MM.1S (cell line): ENCODE data around the gene ADAM10.

Experiments
- DNase-seq: peaks from one replicate; pipeline ENCODE4 v3.0.0-alpha.2; 2015
- H2AFZ ChIP-seq: fragments of 300-600 bp; sonication (generic); 2 replicates; pipeline ENCODE4 v1.6.0; 2016; ENCODE audit warnings: antibody characterized with exemption, low read length
- H3F3A ChIP-seq: fragments of 300-600 bp; sonication (generic); 2 replicates; pipeline ENCODE4 v1.6.1; 2016; ENCODE audit warnings: mild to moderate bottlenecking, antibody characterized with exemption, low read length, moderate library complexity, mixed read lengths; ENCODE audit not compliant: insufficient read depth
- H3K27ac ChIP-seq: fragments of 300-600 bp; sonication (generic); 2 replicates; pipeline ENCODE4 v1.5.1; 2016; ENCODE audit warnings: mild to moderate bottlenecking, low read length
- H3K27me3 ChIP-seq: fragments of 300-600 bp; sonication (generic); replicated peaks from 2 replicates; pipeline ENCODE4 v1.6.0; 2016; ENCODE audit warnings: low read length; ENCODE audit not compliant: insufficient read depth
- H3K36me3 ChIP-seq: fragments of 300-600 bp; sonication (generic); replicated peaks from 2 replicates; pipeline ENCODE4 v1.6.1; 2016; ENCODE audit warnings: mild to moderate bottlenecking, low read length, mixed read lengths; ENCODE audit not compliant: insufficient read depth
- H3K4me1 ChIP-seq: fragments of 300-600 bp; sonication (generic); 2 replicates; pipeline ENCODE4 v1.6.1; 2016; ENCODE audit warnings: low read length, mixed read lengths
- H3K4me2 ChIP-seq: fragments of 300-600 bp; sonication (generic); 2 replicates; pipeline ENCODE4 v1.6.0; 2016; ENCODE audit warnings: low read depth, low read length
- H3K4me3 ChIP-seq: fragments of 300-600 bp; sonication (generic); 2 replicates; pipeline ENCODE4 v1.5.1; 2016; ENCODE audit warnings: low read length, mixed read lengths
- H3K79me2 ChIP-seq: fragments of 300-600 bp; sonication (generic); 2 replicates; pipeline ENCODE4 v1.6.1; 2016; ENCODE audit warnings: mixed run types, low read length, mixed read lengths
- H3K9ac ChIP-seq: fragments of 300-600 bp; sonication (generic); 2 replicates; pipeline ENCODE4 v1.6.1; 2016; ENCODE audit warnings: low read length, mixed read lengths
- H3K9me2 ChIP-seq: fragments of 300-600 bp; sonication (generic); replicated peaks from 2 replicates; pipeline ENCODE4 v1.6.1; 2016; ENCODE audit warnings: mild to moderate bottlenecking, low read length, mixed read lengths; ENCODE audit not compliant: insufficient read depth
- H3K9me3 ChIP-seq: fragments of 300-600 bp; sonication (generic); replicated peaks from 2 replicates; pipeline ENCODE4 v1.6.1; 2016; ENCODE audit warnings: mild to moderate bottlenecking, low read length, mixed read lengths; ENCODE audit not compliant: insufficient read depth
- H4K20me1 ChIP-seq: fragments of 300-600 bp; sonication (generic); 2 replicates; pipeline ENCODE4 v1.6.1; 2016; ENCODE audit warnings: mild to moderate bottlenecking, low read length, moderate library complexity, mixed read lengths; ENCODE audit not compliant: insufficient read depth
- CTCF ChIP-seq: fragments of 300-600 bp; sonication (generic); IDR thresholded peaks from 2 replicates; pipeline ENCODE4 v1.5.1; 2016; ENCODE audit warnings: antibody characterized with exemption, low read length, mixed read lengths
- EZH2 ChIP-seq: fragments of 300-600 bp; sonication (generic); optimal IDR thresholded peaks from 2 replicates; pipeline ENCODE3; 2017; ENCODE audit warnings: low read depth, mild to moderate bottlenecking, antibody characterized with exemption, low read length, mixed read lengths
- EZH2phosphoT487 ChIP-seq: fragments of 300-600 bp; sonication (generic); IDR thresholded peaks from 2 replicates; pipeline ENCODE4 v1.6.1; 2018; ENCODE audit warnings: antibody characterized with exemption, low read length

Gene ADAM10

GRCh38 chr15:58639002-58639756, 110.3 kb downstream of the ADAM10 start:
- peaks cover 3% of the 10 kb centered on the region; the same call in 1 of the 2 replicates for H3K36me3 ChIP-seq

GRCh38 chr15:58632789-58633188, 116.7 kb downstream of the ADAM10 start:
- Histone ChIP-seq H3K9me2 (no peaks in the 10 kb centered on the region), H3F3A (peaks cover 9% of the 10 kb centered on the region; the same call in 1 of the 2 replicates), H3K27ac (no peak overlapping the region), H3K4me3 (no peak overlapping the region), H3K79me2 (peaks cover 43% of the 10 kb centered on the region), H3K27me3 (no peaks in the 10 kb centered on the region), H2AFZ (no peak overlapping the region), H3K4me2 (no peak overlapping the region), H3K36me3 (peaks cover 4% of the 10 kb centered on the region), H3K4me1 (peaks cover 13% of the 10 kb centered on the region), H3K9ac (no peak overlapping the region), H4K20me1 (no peaks in the 10 kb centered on the region), H3K9me3 (no peaks in the 10 kb centered on the region)
- DNase-seq, result no peak
- TF ChIP-seq EZH2phosphoT487 (no peak), EZH2 (no peak), CTCF (no peak)

More at GRCh38 chr15:58639002-58639756, 110.3 kb downstream of the ADAM10 start:
- no peak for DNase-seq
- Histone ChIP-seq H3K9me3 (no peaks in the 10 kb centered on the region), H3K4me2 (no peak overlapping the region), H3K27ac (no peak overlapping the region), H2AFZ (no peak overlapping the region), H3K9me2 (no peaks in the 10 kb centered on the region), H3K4me3 (no peak overlapping the region), H3F3A (no peaks in the 10 kb centered on the region), H4K20me1 (no peaks in the 10 kb centered on the region), H3K27me3 (no peaks in the 10 kb centered on the region), H3K4me1 (no peaks in the 10 kb centered on the region), H3K79me2 (peaks cover 13% of the 10 kb centered on the region), H3K9ac (no peak overlapping the region)
- TF ChIP-seq EZH2phosphoT487 (no peak), EZH2 (no peak), CTCF (no peak)

- Histone ChIP-seq H3K9ac (no peak overlapping the region), H3K36me3 (peaks cover 6% of the 10 kb centered on the region), H3F3A (peaks cover 9% of the 10 kb centered on the region; the same call in 1 of the 2 replicates), H3K27ac (no peak overlapping the region), H3K9me2 (no peaks in the 10 kb centered on the region), H3K27me3 (no peaks in the 10 kb centered on the region), H3K79me2 (peaks cover 47% of the 10 kb centered on the region), H3K4me3 (no peak overlapping the region), H3K9me3 (no peaks in the 10 kb centered on the region), H3K4me1 (peaks cover 15% of the 10 kb centered on the region), H2AFZ (no peak overlapping the region), H3K4me2 (no peak overlapping the region), H4K20me1 (no peaks in the 10 kb centered on the region)
- DNase-seq, result no peak
- no peak for TF ChIP-seq EZH2phosphoT487
Observed at GRCh38 chr15:58631319-58631718, 118.2 kb downstream of the ADAM10 start.

GRCh38 chr15:58629625-58630024, 119.9 kb downstream of the ADAM10 start:
- H2AFZ ChIP-seq, result no peak overlapping the region
- H3K4me1 ChIP-seq, result peaks cover 15% of the 10 kb centered on the region
- peak overlapping the region; percentile 71; the same call in 1 of the 2 replicates for H3K27ac ChIP-seq
- H3K9me2 ChIP-seq, result no peaks in the 10 kb centered on the region
- TF ChIP-seq EZH2 (no peak), EZH2phosphoT487 (no peak), CTCF (no peak)
- peaks cover 9% of the 10 kb centered on the region; the same call in 1 of the 2 replicates for H3F3A ChIP-seq
- H3K4me3 ChIP-seq, result no peak overlapping the region
- no peak overlapping the region; the same call in 1 of the 2 replicates for H3K4me2 ChIP-seq
- no peak for DNase-seq
- H3K9ac ChIP-seq, result no peak overlapping the region
- H3K79me2 ChIP-seq, result peaks cover 54% of the 10 kb centered on the region
- no peaks in the 10 kb centered on the region for H3K27me3 ChIP-seq
- H3K9me3 ChIP-seq, result no peaks in the 10 kb centered on the region
- H4K20me1 ChIP-seq, result no peaks in the 10 kb centered on the region
- peaks cover 6% of the 10 kb centered on the region for H3K36me3 ChIP-seq
